Activated T-cell treated with anti-CD3 and anti-CD28 coated beads, Interleukin-2, amount 50 U/mL, for 72 hours (primary cell): Measurements from ENCODE around the gene IL33. TPM values are rescaled to one million over a fixed set of nuclear protein-coding genes. Genes with fewer than 3 reads are reported as not detected.

Experiments
- ATAC-seq, 2 donors: fragments of 150-1000 bp; cut with Tn5 transposase; replicated peaks in 1 of 2; 2 replicates each; pipeline ENCODE4 v1.10.0; 2021; ENCODE audit warnings: moderate library complexity in 2 of 2, mild to moderate bottlenecking in 1 of 2
- DNase-seq, 2 donors: peaks; one replicate each; pipeline ENCODE4 v3.0.0; 2021 to 2022; ENCODE audit warnings: mixed read lengths in 1 of 2
- H3K27ac Mint-ChIP-seq: one replicate; pipeline ENCODE4 v1.8.0; 2022; ENCODE audit warnings: mild to moderate bottlenecking, moderate library complexity, mixed read lengths
- H3K27me3 Mint-ChIP-seq: one replicate; pipeline ENCODE4 v1.8.0; 2022; ENCODE audit warnings: low read depth, mixed read lengths
- H3K36me3 Mint-ChIP-seq, 2 donors: one replicate each; pipeline ENCODE4 v1.8.0; 2022; ENCODE audit warnings: mixed read lengths in 2 of 2, mild to moderate bottlenecking in 1 of 2; ENCODE audit not compliant: insufficient read depth in 2 of 2
- H3K4me1 Mint-ChIP-seq: one replicate; pipeline ENCODE4 v1.8.0; 2022; ENCODE audit warnings: low read depth, mixed read lengths
- H3K4me3 Mint-ChIP-seq, 2 donors: one replicate each; pipeline ENCODE4 v1.8.0; 2022; ENCODE audit warnings: mild to moderate bottlenecking in 2 of 2, mixed read lengths in 2 of 2, moderate library complexity in 2 of 2
- H3K9me3 Mint-ChIP-seq, 2 donors: one replicate each; pipeline ENCODE4 v1.8.0; 2022; ENCODE audit warnings: mixed read lengths in 2 of 2
- total RNA-seq, 2 donors: library from RNA; stranded (reverse); gene quantifications; one replicate each; pipeline ENCODE4 v1.2.3, GENCODE V29; 2022

The IL33 gene
- total RNA-seq, 2 donors from 2014 or later = not detected

DNA sequence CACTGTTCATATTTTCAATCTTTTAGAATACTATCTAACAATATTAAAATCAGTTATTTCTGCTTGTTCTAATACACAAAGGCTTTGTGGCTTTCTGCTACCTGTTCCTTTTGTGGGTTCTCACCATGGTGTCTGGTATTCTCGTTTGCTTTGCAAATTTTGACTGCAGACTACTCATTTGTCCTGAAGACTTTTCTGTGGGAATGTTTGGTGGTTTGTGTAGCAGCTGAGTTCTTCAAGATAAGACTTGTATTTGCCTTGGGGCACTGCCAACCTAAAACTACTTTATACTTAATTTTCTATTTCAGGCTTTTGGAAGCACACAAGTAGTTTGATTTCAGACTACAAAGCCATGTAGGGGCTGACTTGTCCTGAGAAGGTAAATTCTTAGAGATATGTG, 11.1 kb downstream of the IL33 start:
- H3K9me3 Mint-ChIP-seq = no peaks in the 10 kb centered on the region

DNA sequence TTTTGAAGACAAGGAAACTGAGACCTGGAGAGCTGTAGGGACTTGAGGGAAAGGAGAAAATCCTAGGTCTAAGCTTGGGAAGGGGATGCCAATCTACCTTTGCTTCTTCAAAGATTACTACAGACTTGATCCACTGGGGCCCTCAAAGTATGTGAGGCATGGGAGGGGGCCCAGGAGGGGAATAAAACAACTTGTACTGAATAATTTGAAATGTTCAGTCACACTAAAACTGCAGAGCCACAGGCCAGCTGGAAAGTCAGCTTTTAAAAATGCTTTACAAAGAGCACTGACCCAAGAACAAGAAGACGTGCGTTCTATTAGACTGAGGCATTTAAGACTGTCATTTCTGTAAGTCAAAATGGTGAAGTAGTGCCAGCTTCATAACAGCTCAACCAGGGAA, 13.6 kb downstream of the IL33 start:
- Mint-ChIP-seq H3K4me1 (no peaks in the 10 kb centered on the region), H3K27ac (no peak overlapping the region), H3K27me3 (peaks cover 19% of the 10 kb centered on the region)

More for the DNA sequence above, 11.1 kb downstream of the IL33 start:
- Mint-ChIP-seq H3K36me3 (no peaks in the 10 kb centered on the region), H3K4me3 (no peak overlapping the region), H3K27ac (peak overlapping the region; percentile 48), H3K4me1 (no peaks in the 10 kb centered on the region), H3K27me3 (peaks cover 19% of the 10 kb centered on the region)
- DNase-seq (no peak), ATAC-seq (no peak)

DNA sequence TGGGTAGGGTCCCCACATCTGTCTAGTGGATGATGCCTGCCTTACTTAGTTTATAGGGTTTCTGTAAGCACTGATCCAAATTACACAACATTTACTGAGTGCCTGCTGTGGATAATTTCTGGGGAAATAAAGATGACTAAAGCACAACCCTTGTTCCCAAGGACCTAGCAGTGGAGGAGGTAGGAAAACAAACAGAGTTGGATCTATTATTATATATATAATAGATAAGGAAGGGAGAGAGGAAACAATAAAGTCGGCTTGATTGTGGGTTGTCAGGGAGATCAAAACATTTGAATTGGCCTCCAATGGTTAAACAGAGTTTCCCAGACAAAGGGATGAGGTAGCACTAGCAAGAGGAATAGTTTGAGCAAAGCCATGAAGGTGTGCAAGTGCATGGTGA, 14.0 kb downstream of the IL33 start:
- DNase-seq = no peak
- H3K9me3 Mint-ChIP-seq = no peaks in the 10 kb centered on the region
- no peak for ATAC-seq
- no peaks in the 10 kb centered on the region for H3K36me3 Mint-ChIP-seq
- H3K27ac Mint-ChIP-seq = no peak overlapping the region
- no peak overlapping the region for H3K4me3 Mint-ChIP-seq
- no peaks in the 10 kb centered on the region for H3K4me1 Mint-ChIP-seq
- H3K27me3 Mint-ChIP-seq = peaks cover 19% of the 10 kb centered on the region

More for the DNA sequence above, 13.6 kb downstream of the IL33 start:
- no peaks in the 10 kb centered on the region for H3K9me3 Mint-ChIP-seq
- H3K4me3 Mint-ChIP-seq = no peak overlapping the region
- ATAC-seq = no peak
- DNase-seq = no peak
- H3K36me3 Mint-ChIP-seq = no peaks in the 10 kb centered on the region

DNA sequence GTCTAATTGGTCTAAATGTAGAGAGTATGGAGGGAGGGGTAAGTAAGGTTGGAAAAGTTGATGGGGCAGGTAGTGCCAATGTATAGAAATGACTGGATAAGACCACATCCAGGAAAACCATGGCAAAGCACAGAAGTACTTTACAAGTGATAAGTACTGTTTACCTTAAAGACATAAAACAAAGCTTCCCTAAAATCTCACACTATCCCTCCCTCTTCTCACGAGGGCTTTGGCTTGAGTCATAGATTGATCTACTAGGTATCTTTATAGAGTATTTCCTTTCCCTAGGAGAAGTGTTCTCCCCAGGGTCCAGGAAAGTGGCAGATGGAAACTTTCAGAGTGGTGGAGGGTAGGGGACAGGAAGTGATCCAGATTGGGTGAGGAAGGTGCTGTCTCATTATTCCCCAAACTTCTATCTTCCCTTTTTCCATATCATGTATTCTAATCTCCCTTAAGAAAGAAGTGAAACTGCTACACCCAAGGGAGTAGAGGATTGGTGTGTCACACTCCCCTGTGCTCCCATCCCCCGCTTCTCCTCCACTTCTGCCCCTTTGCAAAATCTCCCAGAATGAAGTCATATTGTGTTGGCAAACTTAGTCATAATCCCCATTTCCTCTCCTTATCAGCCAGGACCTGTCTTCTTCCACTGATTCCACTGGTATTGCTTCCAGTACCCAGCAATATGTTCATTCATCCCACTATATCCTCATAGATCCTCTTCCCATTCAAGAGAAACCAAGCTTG, 14.6 kb downstream of the IL33 start:
- H3K9me3 Mint-ChIP-seq = no peaks in the 10 kb centered on the region
- H3K27ac Mint-ChIP-seq = no peak overlapping the region
- H3K36me3 Mint-ChIP-seq = no peaks in the 10 kb centered on the region
- no peaks in the 10 kb centered on the region for H3K4me1 Mint-ChIP-seq
- no peak overlapping the region for H3K4me3 Mint-ChIP-seq
- no peak for DNase-seq
- no peak for ATAC-seq
- peaks cover 14% of the 10 kb centered on the region for H3K27me3 Mint-ChIP-seq

DNA sequence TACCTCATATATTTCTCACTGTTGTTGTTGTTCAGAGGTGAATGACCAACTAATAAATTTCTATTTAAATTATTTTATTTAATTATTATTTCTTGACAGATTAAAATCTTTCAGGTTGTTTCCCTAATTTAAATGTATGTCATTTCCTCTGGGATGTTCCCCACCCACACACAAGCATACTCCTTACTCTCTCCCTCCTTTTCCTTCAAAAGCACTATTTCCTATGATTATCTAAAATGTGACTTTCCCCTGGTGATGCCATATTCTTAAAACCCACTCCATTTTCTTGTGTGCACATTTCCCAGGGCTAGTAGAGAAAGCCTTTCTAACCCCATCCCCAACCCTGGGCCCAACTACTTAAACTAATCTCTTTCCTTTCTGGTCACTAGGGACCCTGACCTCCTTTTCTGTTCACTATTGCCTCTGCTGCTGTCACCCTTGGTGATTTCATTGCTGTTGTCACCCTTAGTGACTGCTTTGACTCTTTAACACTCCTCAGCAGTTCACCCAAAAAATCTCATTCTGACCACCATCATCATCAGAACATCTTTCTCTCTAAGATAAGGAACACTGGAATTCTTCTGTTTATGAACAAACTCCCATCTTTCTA, 16.8 kb downstream of the IL33 start:
- H3K9me3 Mint-ChIP-seq = no peaks in the 10 kb centered on the region
- H3K4me3 Mint-ChIP-seq = no peak overlapping the region
- H3K4me1 Mint-ChIP-seq = no peaks in the 10 kb centered on the region
- DNase-seq (no peak), ATAC-seq (no peak)
- H3K36me3 Mint-ChIP-seq = no peaks in the 10 kb centered on the region
- H3K27ac Mint-ChIP-seq = no peak overlapping the region
- H3K27me3 Mint-ChIP-seq = peaks cover 4% of the 10 kb centered on the region

DNA sequence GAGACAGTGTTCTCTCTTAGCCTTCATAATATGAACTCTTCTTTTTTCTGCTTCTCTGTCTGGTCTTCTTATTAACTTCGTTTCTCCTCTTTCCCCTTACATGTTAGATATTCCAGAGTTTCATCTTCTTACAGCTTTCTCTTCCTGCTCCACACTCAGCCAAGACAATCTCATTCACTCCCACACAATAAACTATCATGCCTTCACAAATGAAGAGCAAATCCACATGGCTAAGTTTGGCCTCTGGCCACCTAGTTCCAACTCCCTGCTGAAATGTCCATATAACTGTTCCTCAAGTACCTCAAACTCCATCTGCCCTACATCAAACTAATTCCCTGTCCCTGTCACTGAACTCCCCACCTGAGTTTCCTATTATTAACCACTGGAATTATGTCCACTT, 18.4 kb downstream of the IL33 start:
- no peak for ATAC-seq
- Mint-ChIP-seq H3K4me1 (no peaks in the 10 kb centered on the region), H3K27ac (no peak overlapping the region), H3K9me3 (no peaks in the 10 kb centered on the region), H3K36me3 (no peaks in the 10 kb centered on the region), H3K27me3 (peaks cover 17% of the 10 kb centered on the region), H3K4me3 (no peak overlapping the region)
- DNase-seq = no peak

DNA sequence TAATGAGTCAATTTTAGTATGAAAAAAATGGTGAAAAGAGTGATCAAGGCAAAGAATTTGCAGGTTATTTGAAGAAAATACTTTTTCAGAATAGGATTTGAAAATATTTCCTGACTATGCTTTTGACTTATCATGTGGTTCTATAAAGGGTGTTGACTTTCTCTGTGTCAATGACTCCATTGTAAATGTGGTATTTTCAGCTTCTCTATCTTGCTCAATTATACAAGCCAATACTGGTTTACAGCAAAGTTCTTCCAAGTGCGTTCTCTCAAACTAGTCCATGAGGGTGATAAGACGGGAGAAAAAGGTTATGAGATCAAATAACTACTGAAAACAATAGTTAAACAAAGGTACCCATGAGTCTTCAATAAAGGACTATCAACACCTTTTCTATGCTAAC, 21.7 kb downstream of the IL33 start:
- Mint-ChIP-seq H3K36me3 (no peaks in the 10 kb centered on the region), H3K27ac (no peak overlapping the region), H3K9me3 (no peaks in the 10 kb centered on the region), H3K4me3 (no peak overlapping the region), H3K27me3 (peaks cover 42% of the 10 kb centered on the region), H3K4me1 (no peaks in the 10 kb centered on the region)
- ATAC-seq (no peak), DNase-seq (no peak)

DNA sequence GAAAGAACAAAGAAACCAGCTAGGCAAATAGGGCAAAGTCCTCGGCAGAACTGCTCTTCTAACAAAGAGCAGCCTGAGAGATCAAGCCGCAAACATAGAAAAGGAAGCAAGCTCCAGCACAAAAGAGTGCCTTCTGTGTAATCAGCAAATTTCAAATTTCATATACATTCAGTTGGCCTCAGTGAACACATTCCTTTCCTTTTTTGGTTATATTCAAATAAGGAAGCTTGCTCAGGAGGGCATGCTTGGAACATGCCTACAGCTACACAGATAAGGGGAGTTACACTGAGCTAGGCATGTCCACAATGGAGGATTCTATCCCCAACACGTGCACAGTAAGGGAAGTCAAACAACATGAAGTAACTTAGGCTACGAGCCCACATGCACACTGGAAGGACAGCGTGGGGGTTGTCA, 23.4 kb downstream of the IL33 start:
- no peak for ATAC-seq
- H3K9me3 Mint-ChIP-seq = no peaks in the 10 kb centered on the region
- DNase-seq = no peak
- peaks cover 8% of the 10 kb centered on the region for H3K4me1 Mint-ChIP-seq
- H3K4me3 Mint-ChIP-seq = no peak overlapping the region
- peaks cover 49% of the 10 kb centered on the region for H3K27me3 Mint-ChIP-seq
- H3K27ac Mint-ChIP-seq = no peak overlapping the region
- H3K36me3 Mint-ChIP-seq = no peaks in the 10 kb centered on the region

DNA sequence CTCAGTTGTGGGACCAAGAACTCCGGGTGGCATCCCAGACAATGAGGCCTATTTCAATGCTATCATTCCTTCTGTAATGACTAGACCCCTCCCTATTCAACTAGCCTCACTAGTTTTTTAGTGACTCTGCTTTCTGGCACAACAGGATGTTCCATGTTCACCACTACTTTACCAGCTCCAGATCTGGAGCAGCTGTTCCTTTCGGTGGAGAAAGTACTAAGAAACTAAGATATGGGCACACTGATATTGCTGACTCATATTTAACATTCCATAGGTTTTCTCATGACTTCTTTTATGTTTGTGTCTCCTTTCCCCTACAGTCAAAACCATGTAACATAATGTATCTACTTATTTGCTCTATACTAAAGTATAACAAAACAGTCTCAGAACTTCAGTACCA, 24.1 kb downstream of the IL33 start:
- Mint-ChIP-seq H3K4me1 (peaks cover 14% of the 10 kb centered on the region), H3K4me3 (no peak overlapping the region)

DNA sequence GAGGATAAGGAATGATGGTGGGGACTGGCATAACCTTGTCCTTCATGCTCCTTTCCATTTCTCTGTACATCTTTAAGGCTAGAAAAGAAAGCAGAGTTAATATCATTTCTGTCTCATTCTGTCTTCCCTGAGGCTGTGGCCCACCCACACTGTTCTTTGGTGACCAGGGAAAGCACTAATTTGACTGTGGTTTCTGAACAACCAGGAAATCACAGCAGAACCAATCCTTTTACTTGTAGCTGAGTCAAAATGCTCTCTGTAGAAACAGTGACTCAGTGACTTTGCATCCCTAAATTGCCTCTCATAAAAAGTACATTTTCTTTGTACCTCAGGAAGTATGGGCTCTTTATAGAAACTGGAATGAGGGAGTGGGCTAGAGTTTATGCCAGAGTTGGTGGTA, 28.1 kb downstream of the IL33 start:
- Mint-ChIP-seq H3K36me3 (no peaks in the 10 kb centered on the region), H3K27ac (no peak overlapping the region), H3K4me1 (peaks cover 19% of the 10 kb centered on the region), H3K9me3 (no peaks in the 10 kb centered on the region), H3K4me3 (no peak overlapping the region), H3K27me3 (peaks cover 50% of the 10 kb centered on the region)
- DNase-seq (peak; percentile 17 to 35), ATAC-seq (peak; percentile 88)

More for the DNA sequence above, 24.1 kb downstream of the IL33 start:
- Mint-ChIP-seq H3K36me3 (no peaks in the 10 kb centered on the region), H3K9me3 (no peaks in the 10 kb centered on the region), H3K27me3 (peaks cover 55% of the 10 kb centered on the region), H3K27ac (no peak overlapping the region)
- ATAC-seq = no peak
- DNase-seq = no peak

DNA sequence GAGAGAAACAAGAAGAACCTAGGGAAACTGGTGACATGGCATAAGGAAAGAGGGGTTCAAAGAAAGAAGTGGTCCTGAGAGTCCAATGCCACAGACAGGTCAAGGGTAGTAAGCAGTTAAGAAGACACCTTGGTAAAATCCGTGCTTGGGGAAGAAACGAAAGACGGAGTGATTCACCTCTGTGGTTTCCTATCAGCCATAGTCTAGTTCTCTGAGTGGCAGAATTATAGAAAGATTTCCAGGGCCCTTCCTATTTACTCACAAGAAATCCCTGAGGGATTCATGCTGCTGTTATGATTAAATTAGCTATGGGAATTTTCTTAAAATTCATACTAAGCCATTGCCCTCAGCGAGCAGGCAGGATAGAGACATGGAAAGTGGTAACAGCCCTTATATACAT, 31.7 kb downstream of the IL33 start:
- Mint-ChIP-seq H3K36me3 (no peaks in the 10 kb centered on the region), H3K27ac (no peak overlapping the region), H3K9me3 (no peaks in the 10 kb centered on the region), H3K27me3 (peaks cover 24% of the 10 kb centered on the region), H3K4me3 (no peak overlapping the region), H3K4me1 (peaks cover 19% of the 10 kb centered on the region)
- DNase-seq (no peak), ATAC-seq (peak; percentile 44 to 61)

DNA sequence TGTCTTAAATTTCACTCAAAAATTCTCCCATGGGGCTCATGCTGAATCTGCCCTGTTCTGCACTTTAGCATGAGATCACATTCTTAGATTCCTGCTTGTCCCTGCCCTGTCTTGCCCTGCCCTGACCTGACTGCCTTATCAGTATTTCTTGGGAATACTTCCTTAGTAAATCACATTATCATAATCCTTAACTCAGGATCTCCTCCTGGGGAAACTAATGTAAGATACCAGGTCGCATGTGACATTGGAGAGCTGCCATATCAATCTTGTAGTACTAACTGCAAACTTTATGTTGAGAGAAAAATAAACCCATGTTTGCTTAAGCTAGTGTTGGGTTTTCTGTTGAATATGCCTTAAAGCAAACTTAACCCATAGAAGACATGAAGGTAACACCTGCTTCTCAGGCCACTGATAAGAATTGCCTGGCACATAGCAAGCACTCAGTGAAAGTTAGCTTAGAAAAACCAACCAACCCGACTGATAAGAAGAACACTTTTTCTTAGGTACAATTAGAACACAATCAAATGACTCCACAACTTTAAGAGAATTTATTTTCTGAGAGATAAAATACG, 53.3 kb downstream of the IL33 start:
- peaks cover 0 to 2% of the 10 kb centered on the region in 2 donors for H3K9me3 Mint-ChIP-seq
- no peak for ATAC-seq
- H3K27ac Mint-ChIP-seq = no peak overlapping the region
- no peak for DNase-seq
- H3K4me1 Mint-ChIP-seq = no peaks in the 10 kb centered on the region
- peaks cover 0 to 2% of the 10 kb centered on the region in 2 donors for H3K36me3 Mint-ChIP-seq
- no peak overlapping the region for H3K4me3 Mint-ChIP-seq
- peaks cover 5% of the 10 kb centered on the region for H3K27me3 Mint-ChIP-seq

DNA sequence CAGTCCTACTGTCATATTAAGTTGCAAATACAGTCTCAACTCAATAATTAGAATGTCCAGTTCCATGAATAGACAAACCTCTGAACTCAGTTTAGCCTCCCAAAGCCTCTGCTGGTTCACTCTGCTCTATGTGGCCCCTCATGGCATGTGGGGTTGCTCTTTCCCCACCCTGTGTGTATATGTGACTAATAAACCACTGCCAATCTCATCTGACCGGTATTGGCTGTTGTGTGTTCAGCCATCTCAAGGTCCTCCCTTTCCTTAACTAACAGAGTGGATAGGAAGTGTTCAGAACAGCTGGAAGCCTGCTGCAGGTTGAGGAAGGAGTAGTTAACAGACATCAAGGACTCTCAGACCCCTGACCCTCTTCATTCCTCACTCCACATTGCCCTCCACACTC, 55.3 kb downstream of the IL33 start:
- H3K36me3 Mint-ChIP-seq = no peaks in the 10 kb centered on the region
- no peak overlapping the region for H3K27ac Mint-ChIP-seq
- no peak overlapping the region for H3K4me3 Mint-ChIP-seq
- no peaks in the 10 kb centered on the region for H3K4me1 Mint-ChIP-seq
- no peaks in the 10 kb centered on the region for H3K9me3 Mint-ChIP-seq
- peaks cover 5% of the 10 kb centered on the region for H3K27me3 Mint-ChIP-seq
- no peak for DNase-seq
- no peak for ATAC-seq
